ENCODE data around the gene S100A9.

Gene S100A9

DNA sequence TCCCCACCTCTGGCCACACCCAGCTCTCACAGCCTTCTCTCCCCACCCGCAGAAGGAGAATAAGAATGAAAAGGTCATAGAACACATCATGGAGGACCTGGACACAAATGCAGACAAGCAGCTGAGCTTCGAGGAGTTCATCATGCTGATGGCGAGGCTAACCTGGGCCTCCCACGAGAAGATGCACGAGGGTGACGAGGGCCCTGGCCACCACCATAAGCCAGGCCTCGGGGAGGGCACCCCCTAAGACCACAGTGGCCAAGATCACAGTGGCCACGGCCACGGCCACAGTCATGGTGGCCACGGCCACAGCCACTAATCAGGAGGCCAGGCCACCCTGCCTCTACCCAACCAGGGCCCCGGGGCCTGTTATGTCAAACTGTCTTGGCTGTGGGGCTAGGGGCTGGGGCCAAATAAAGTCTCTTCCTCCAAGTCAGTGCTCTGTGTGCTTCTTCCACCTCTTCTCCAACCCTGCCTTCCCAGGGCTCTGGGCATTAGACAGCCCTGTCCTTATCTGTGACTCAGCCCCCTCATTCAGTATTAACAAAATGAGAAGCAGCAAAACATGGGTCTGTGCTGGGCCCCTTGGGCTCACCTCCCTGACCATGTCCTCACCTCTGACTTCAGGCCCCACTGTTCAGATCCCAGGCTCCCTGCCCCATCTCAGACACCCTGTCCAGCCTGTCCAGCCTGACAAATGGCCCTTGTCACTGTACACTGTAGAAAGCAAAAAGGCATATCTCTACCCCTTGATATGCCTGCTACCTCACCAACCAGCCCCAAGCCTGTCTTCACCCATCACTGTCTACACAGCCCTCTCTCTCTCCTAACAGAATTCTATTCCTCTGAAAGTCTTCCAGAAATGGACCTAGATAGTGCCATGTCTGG is 3.2 kb downstream of the S100A9 start:
- DNase-seq (ENCODE audit: low read depth in 1 of 2, low spot score in 1 of 2), result no peak

GRCh38 chr1:153361480-153362109 is 3.9 kb downstream of the S100A9 start:
- no peak for DNase-seq (ENCODE audit: low read depth in 1 of 2, low spot score in 1 of 2)

- no peak for DNase-seq (ENCODE audit: low read depth in 1 of 2, low spot score in 1 of 2)
These were observed 4.6 kb downstream of the S100A9 start for GRCh38 chr1:153362187-153362775.

GRCh38 chr1:153363641-153364040 is 6.0 kb downstream of the S100A9 start:
- no peak for DNase-seq (ENCODE audit: low read depth in 1 of 2, low spot score in 1 of 2)

- DNase-seq (ENCODE audit: low read depth in 1 of 2, low spot score in 1 of 2), result no peak
These were observed 6.5 kb downstream of the S100A9 start for GRCh38 chr1:153364156-153364555.

DNA sequence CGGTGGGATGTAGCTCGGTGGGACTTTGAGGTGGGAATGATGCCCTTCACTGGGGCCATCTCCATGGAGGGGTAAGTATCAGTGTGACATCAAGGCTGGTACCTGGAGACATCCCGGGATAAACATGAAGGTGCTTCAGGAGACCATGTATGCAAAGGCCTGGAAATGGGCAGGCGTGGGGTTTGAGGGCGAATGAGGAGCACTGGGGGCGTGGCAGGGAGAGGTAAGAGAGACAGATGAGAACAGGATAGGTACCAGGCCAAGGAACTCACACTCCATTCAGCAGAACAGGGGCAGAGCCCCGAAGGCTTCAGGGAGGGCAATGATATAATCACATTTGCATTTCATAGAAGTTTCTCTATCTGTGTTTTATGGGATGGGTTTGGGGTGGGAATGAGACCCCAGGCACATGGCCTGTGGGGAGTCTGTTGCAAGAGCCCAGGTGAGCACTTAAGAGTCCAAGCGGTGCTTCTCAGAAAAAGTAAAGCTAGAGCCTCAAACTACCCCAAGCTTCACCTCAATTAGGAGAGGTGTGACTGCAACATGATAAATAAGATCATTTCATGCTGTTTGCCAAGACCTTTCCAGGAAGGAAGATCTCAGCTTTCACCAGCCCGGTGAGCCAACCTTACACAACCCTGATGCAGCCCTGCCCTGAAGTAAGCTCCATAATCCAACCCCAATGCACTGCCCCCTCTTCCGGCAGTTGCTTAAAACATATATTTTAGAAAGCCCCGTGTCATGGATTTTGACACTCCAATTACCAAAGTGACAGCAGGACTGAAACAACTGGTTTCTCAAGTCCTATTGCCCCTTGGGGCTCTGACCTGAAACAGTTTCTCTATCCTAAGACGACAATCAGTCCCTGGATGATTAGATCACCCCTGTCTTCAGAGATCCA is 7.4 kb downstream of the S100A9 start:
- no peak for DNase-seq (ENCODE audit: low read depth in 1 of 2, low spot score in 1 of 2)

DNA sequence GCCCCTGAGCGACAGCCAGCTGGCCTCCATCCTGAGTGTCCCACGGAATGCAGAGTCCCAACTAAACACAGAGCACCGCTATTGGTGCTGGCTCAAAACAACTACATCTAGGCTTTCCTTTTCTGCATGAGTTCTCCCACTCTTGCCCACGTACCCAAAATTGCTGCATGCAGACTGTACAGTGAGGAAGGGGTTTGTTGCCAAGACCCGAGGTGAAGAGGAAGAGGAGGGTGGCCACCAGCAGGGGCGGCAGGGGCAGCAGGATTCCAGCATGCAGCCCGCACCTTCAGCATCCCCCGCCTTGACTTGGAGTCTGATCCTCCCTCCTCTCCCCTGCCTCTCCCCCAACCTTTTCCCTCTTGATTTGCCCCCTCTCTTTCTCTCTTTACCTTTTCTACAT is 8.0 kb downstream of the S100A9 start:
- no peak for DNase-seq (ENCODE audit: low read depth in 1 of 2, low spot score in 1 of 2)

GRCh38 chr1:153366261-153366660 is 8.6 kb downstream of the S100A9 start:
- no peak for DNase-seq (ENCODE audit: low read depth in 1 of 2, low spot score in 1 of 2)

DNA sequence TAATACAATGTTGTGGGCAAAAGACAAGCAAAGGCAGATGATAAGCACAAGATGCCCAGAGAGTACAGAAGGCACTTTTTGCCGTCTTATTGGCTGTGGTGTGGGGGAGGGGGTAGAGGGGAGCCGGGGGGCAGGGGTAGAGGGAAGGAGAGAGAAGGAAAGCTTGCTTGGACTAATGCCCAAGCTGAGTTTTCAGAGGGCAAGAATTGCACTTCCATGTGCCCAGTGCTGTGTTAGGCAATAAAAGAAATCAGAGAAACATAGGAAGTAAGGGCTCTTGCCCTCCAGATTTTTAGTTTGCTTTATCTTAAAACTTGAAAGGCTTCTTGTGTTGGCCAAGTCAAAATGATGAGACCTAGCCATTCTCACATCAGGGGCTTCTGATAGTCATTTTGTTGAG is 9.4 kb downstream of the S100A9 start:
- DNase-seq (ENCODE audit: low read depth in 1 of 2, low spot score in 1 of 2), result no peak

- no peak for DNase-seq (ENCODE audit: low read depth in 1 of 2, low spot score in 1 of 2)
These were observed 10.8 kb downstream of the S100A9 start for GRCh38 chr1:153368495-153368894.

DNA sequence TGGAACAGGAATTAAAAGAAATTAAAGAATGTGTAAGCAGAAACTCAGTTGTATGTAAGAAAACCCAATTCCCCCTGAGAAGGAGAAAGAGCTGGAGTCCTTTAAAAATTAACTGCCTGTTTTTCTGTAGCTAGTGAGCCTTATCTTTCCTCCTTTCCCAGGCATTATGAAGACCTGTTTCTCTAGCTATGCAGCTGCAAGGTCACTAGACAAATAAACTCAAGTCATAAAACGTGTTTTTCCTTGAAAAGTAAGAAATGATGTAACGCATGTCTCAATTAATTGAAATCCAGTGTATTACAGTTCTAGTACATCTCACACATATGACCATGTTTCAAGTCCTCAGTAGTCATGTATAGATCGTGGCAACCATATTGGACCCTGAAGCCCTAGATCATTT is 12.5 kb downstream of the S100A9 start:
- no peak for DNase-seq (ENCODE audit: low read depth in 1 of 2, low spot score in 1 of 2)

GRCh38 chr1:153371231-153371630 is 13.6 kb downstream of the S100A9 start:
- DNase-seq (ENCODE audit: low read depth in 1 of 2, low spot score in 1 of 2), result no peak

DNA sequence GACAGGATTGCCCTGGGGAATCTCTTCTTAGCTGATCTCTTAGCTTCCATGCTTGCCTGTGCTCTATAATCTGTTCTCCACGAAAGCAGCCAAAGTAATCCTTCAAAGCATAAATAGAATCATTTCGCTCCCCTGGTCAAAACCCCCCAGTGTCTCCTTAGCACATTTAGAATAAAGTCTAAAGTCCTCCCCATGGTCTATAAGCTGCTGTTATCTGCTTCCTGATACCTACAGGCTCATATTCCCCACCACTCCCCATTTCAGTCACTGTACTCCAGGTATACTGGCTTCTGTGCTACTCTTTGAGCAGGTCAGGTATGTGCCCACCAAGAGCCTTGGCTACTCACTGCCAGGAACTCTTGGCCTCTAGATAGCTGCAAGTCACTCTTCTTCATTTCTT is 14.9 kb downstream of the S100A9 start:
- DNase-seq (ENCODE audit: low read depth in 1 of 2, low spot score in 1 of 2), result no peak

GRCh38 chr1:153374071-153374470 is 16.4 kb downstream of the S100A9 start:
- DNase-seq (ENCODE audit: low read depth in 1 of 2, low spot score in 1 of 2), result no peak

GRCh38 chr1:153375511-153375910 is 17.9 kb downstream of the S100A9 start, which contains the start of gene S100A12:
TSS of gene S100A12 (minus strand) at chr1:153375621. CDS start at chr1:153374592, 1,029 bp downstream.
- DNase-seq (ENCODE audit: low read depth in 1 of 2, low spot score in 1 of 2), result no peak

GRCh38 chr1:153379591-153379990 is 21.9 kb downstream of the S100A9 start:
- no peak for DNase-seq (ENCODE audit: low read depth in 1 of 2, low spot score in 1 of 2)

GRCh38 chr1:153380711-153381110 is 23.1 kb downstream of the S100A9 start:
- DNase-seq (ENCODE audit: low read depth in 1 of 2, low spot score in 1 of 2), result no peak

DNA sequence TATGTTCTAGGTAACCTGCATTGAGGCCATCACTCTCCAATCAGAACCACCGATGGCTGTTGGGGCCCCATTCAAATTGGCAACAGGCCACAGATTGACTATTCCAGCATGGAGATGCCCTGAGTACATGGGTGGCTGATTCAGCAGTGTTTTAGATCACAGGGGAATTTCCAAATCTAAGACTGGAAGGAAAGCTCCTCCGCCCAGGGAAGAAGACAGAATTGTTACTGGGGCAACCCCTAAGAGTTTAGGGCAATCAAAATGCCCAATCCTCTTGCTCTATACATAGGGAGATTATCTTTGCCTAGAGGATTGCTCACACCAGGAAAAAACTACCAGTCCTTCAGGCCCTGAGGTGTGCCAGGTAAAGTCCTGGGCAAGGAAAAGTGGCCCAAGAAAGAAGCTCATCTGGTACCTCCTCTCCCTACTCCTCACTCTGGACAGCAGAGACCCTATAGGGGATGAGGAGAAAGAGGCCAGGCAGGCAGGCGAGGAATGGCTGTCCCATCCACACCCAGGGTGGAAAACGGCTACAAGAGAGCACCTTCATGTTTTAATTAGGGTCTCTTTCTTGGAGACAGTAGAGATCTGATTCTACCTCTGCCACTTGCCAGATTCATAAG is 27.4 kb downstream of the S100A9 start:
- no peak for DNase-seq (ENCODE audit: low read depth in 1 of 2, low spot score in 1 of 2)

- DNase-seq (ENCODE audit: low read depth in 1 of 2, low spot score in 1 of 2), result no peak
These were observed 28.8 kb downstream of the S100A9 start for GRCh38 chr1:153386500-153386901.

- DNase-seq (ENCODE audit: low read depth in 1 of 2, low spot score in 1 of 2), result no peak
These were observed 29.3 kb downstream of the S100A9 start for GRCh38 chr1:153387001-153387400.

GRCh38 chr1:153387785-153388184 is 30.1 kb downstream of the S100A9 start:
- DNase-seq (ENCODE audit: low read depth in 1 of 2, low spot score in 1 of 2), result no peak
